Loucy (cell line): ENCODE results near the gene SELENOP.

Experiments
- H2AFZ ChIP-seq: fragments of 200-600 bp; sonication (generic); 2 replicates; pipeline ENCODE4 v1.6.0; 2016; ENCODE audit warnings: antibody characterized with exemption, mild to moderate bottlenecking, low read length, moderate library complexity
- H3F3A ChIP-seq: fragments of 200-600 bp; 2 replicates; pipeline ENCODE4 v1.6.0; 2016; ENCODE audit warnings: antibody characterized with exemption, low read depth, mild to moderate bottlenecking
- H3K27me3 ChIP-seq: fragments of 200-600 bp; sonication (generic); 2 replicates; pipeline ENCODE4 v1.6.1; 2014; ENCODE audit warnings: low read length, mild to moderate bottlenecking; ENCODE audit not compliant: insufficient read depth, poor library complexity, severe bottlenecking
- H3K36me3 ChIP-seq: fragments of 200-600 bp; sonication (generic); 2 replicates; pipeline ENCODE4 v1.6.1; 2016; ENCODE audit warnings: low read length; ENCODE audit not compliant: insufficient read depth
- H3K4me1 ChIP-seq: fragments of 200-600 bp; sonication (generic); 2 replicates; pipeline ENCODE4 v1.5.1; 2014; ENCODE audit warnings: low read length, mild to moderate bottlenecking; ENCODE audit not compliant: insufficient read depth, poor library complexity, severe bottlenecking
- H3K4me2 ChIP-seq: fragments of 200-600 bp; sonication (generic); 2 replicates; pipeline ENCODE4 v1.6.0; 2014; ENCODE audit warnings: antibody characterized with exemption, low read length, low read depth, mild to moderate bottlenecking; ENCODE audit not compliant: poor library complexity, severe bottlenecking
- H3K4me3 ChIP-seq: fragments of 200-600 bp; sonication (generic); 2 replicates; pipeline ENCODE4 v1.5.1; 2014; ENCODE audit warnings: low read length, mild to moderate bottlenecking, mixed read lengths; ENCODE audit not compliant: poor library complexity, severe bottlenecking
- H3K79me2 ChIP-seq: fragments of 200-600 bp; sonication (generic); 2 replicates; pipeline ENCODE4 v1.6.1; 2014; ENCODE audit warnings: low read length; ENCODE audit not compliant: insufficient read depth
- H3K9ac ChIP-seq: fragments of 200-600 bp; sonication (generic); 2 replicates; pipeline ENCODE4 v1.6.0; 2014; ENCODE audit warnings: mild to moderate bottlenecking, low read depth, low read length, moderate library complexity; ENCODE audit not compliant: poor library complexity, severe bottlenecking
- H3K9me2 ChIP-seq: fragments of 200-600 bp; sonication (generic); replicated peaks from 2 replicates; pipeline ENCODE4 v1.6.1; 2016; ENCODE audit warnings: low read depth, low read length, mixed read lengths
- H3K9me3 ChIP-seq: fragments of 200-600 bp; sonication (generic); 2 replicates; pipeline ENCODE4 v1.6.1; 2014; ENCODE audit warnings: mild to moderate bottlenecking, antibody characterized with exemption, low read length, low read depth; ENCODE audit not compliant: insufficient read depth
- H4K20me1 ChIP-seq: fragments of 200-600 bp; sonication (generic); 2 replicates; pipeline ENCODE4 v1.6.0; 2014; ENCODE audit warnings: antibody characterized with exemption, low read length, mild to moderate bottlenecking; ENCODE audit not compliant: insufficient read depth, poor library complexity, severe bottlenecking
- CTCF ChIP-seq: fragments of 200-600 bp; sonication (generic); conservative IDR thresholded peaks from 2 replicates; pipeline ENCODE4 v1.5.1; 2014; ENCODE audit warnings: mild to moderate bottlenecking, antibody characterized with exemption, low read length
- EZH2phosphoT487 ChIP-seq: fragments of 200-600 bp; IDR thresholded peaks from 2 replicates; pipeline ENCODE4 v1.6.1; 2018; ENCODE audit warnings: antibody characterized with exemption, mild to moderate bottlenecking, moderate library complexity, borderline replicate concordance

Gene SELENOP

DNA sequence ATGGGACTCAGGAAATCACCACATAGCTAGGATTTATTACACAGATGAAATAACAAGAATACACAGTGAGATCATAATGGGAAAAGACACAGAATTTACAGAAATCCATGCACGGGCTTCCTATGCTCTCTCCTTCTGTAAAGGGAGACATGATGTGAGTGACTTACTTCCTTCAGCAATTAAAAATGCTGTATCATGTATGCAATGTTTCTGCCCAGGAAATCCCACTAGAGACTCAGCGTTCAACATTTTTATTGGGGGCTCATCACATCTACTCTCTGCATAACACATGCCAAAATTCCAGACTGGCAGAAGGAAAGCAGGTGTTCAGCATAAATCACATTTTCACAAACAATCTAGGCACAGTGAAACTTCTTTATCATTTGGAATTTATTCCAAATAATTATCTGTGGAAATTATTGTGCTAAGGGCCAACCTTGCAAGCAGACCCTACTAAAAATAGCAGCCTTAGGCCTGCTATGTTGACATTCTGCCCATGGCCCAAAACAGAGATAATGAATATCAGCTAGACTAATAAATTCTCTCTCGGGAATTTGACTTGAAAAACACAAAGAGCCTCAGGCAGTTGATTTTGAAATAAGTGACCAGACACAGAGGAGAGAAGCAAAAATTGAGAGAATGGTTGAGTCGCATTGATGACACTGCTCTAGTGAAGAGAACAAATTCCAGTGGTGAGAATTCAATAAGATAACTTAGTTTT, 31.4 kb upstream of the SELENOP start:
- Histone ChIP-seq H3K9me2 (no peaks in the 10 kb centered on the region), H2AFZ (no peak overlapping the region), H3K4me2 (no peak overlapping the region), H3K9ac (no peak overlapping the region), H3K27me3 (no peaks in the 10 kb centered on the region), H3K79me2 (no peaks in the 10 kb centered on the region), H3K9me3 (no peaks in the 10 kb centered on the region), H3F3A (no peaks in the 10 kb centered on the region), H3K36me3 (no peaks in the 10 kb centered on the region), H4K20me1 (no peaks in the 10 kb centered on the region), H3K4me3 (no peak overlapping the region), H3K4me1 (no peaks in the 10 kb centered on the region)
- TF ChIP-seq CTCF, result no peak
- no peak for TF ChIP-seq EZH2phosphoT487

DNA sequence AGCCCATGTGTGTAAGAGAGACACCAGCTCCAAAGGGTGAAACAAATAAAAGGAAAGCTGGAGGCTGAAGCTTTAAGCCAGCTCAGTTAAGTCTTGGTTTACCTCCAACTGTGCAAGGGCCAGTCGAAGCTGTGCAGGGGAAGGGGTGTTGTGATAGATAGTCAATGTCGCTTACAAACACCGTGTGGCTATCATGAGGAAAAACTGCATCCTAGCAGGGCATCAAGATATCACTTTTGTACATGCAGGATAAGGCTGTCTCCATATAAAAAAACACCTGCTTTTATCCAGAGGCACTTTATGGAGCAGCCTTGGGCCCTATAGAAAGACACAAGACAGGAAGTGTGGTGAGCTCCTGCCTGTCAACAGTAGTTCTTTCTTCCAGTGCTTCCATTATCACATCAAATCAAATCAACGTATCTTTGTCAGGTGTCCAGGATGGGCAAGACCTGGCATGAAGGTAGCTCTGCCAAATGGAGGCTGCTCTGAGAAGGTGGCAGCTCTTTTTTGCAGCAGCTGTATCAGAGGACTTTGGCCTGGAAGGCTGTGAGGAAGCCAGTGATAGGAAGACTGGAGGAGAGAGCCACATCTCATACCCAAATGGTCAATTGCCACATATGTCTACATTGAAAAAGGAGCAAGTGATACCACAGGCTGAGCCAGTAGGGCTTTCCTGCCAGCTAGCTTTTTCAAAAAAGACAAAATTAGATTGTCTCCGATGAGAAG, 29.3 kb upstream of the SELENOP start:
- Histone ChIP-seq H3K27me3 (no peaks in the 10 kb centered on the region), H3K36me3 (no peaks in the 10 kb centered on the region), H3K9me3 (no peaks in the 10 kb centered on the region), H3K79me2 (no peaks in the 10 kb centered on the region), H2AFZ (no peak overlapping the region), H3K4me1 (no peaks in the 10 kb centered on the region), H4K20me1 (no peaks in the 10 kb centered on the region), H3K4me3 (no peak overlapping the region), H3F3A (no peaks in the 10 kb centered on the region), H3K4me2 (no peak overlapping the region), H3K9ac (no peak overlapping the region), H3K9me2 (no peaks in the 10 kb centered on the region)
- no peak for TF ChIP-seq CTCF
- TF ChIP-seq EZH2phosphoT487, result no peak

DNA sequence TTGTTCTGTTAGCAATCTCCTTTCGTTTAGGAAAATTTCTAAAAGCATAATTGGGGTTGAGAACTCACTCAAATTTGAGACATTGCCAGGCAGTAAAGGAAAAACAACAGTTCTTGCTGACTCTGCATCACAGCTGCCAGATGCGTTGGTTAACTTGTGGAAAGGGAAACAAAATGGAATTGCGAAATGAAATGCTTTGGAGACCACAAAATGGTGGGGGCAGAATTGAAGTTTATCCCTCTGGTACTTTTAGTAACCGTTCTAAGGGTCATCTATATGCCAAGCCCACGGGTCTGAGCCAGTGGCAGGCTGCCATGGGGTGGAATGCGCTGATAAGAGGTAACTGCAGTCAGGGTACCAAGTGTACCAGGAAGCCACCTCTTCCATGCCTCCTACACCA, 28.6 kb upstream of the SELENOP start:
- no peaks in the 10 kb centered on the region for H3K79me2 ChIP-seq
- no peaks in the 10 kb centered on the region for H3K27me3 ChIP-seq
- H3K4me2 ChIP-seq, result no peak overlapping the region
- no peaks in the 10 kb centered on the region for H3F3A ChIP-seq
- TF ChIP-seq CTCF, result no peak
- TF ChIP-seq EZH2phosphoT487, result no peak
- H3K36me3 ChIP-seq, result no peaks in the 10 kb centered on the region
- H3K4me3 ChIP-seq, result no peak overlapping the region
- no peaks in the 10 kb centered on the region for H3K9me3 ChIP-seq
- H3K4me1 ChIP-seq, result no peaks in the 10 kb centered on the region
- no peak overlapping the region for H3K9ac ChIP-seq
- no peak overlapping the region for H2AFZ ChIP-seq
- no peaks in the 10 kb centered on the region for H4K20me1 ChIP-seq
- no peaks in the 10 kb centered on the region for H3K9me2 ChIP-seq
